Keratinocyte (primary cell): ENCODE measurements around the gene KHDC4.

Source experiments
- CTCF ChIP-seq, 3 experiments: IDR thresholded peaks in 1 of 3; conservative IDR thresholded peaks in 1 of 3; optimal IDR thresholded peaks in 1 of 3; 2 replicates in 2 of 3; 3 replicates in 1 of 3; pipeline versions ENCODE3 to v1.5.1; 2011; ENCODE audit warnings: low read length in 3 of 3, mild to moderate bottlenecking in 3 of 3, moderate library complexity in 2 of 3, control low read depth in 1 of 3, inconsistent platforms in 1 of 3; ENCODE audit not compliant: insufficient read depth in 2 of 3; ENCODE audit errors: extremely low read depth in 1 of 3
- EZH2 ChIP-seq: IDR thresholded peaks from one replicate; pipeline ENCODE4 v1.6.1; 2012; ENCODE audit warnings: inconsistent platforms, mild to moderate bottlenecking, low read length, moderate library complexity

- TF ChIP-seq CTCF (optimal IDR thresholded peaks at IDR 0.05 in 1 of 3, IDR thresholded peaks at IDR 0.05 in 1 of 3, conservative IDR thresholded peaks at IDR 0.05 in 1 of 3; ENCODE audit: extremely low read depth in 1 of 3, insufficient read depth in 2 of 3, low read length in 3 of 3) (no peak), EZH2 (no peak)
Measured at GRCh38 chr1:155954645-155955044, 20.4 kb upstream of the KHDC4 start.
